GM19351 (cell line): ENCODE data around the gene ACD.
"Not testable (repeated sequence)": the region's sequence is repeated elsewhere in the genome, so short reads cannot be mapped to it uniquely, and the experiment has no call there.

Experiments used
- ATAC-seq: cut with Tn5 transposase; IDR thresholded peaks from one replicate; pipeline ENCODE4 v1.9.1; 2021; ENCODE audit warnings: mild to moderate bottlenecking, moderate library complexity; ENCODE audit not compliant: unreplicated experiment

ACD gene

GRCh38 chr16:67659675-67660563, at the start of gene ACD:
Gene ACD, minus strand, starts transcription at chr16:67660260. Its CDS starts 40 bp downstream, at chr16:67660220.
- peak; percentile 45 for ATAC-seq

GRCh38 chr16:67709050-67709449, 49.0 kb upstream of the ACD start:
- ATAC-seq = no peak

DNA sequence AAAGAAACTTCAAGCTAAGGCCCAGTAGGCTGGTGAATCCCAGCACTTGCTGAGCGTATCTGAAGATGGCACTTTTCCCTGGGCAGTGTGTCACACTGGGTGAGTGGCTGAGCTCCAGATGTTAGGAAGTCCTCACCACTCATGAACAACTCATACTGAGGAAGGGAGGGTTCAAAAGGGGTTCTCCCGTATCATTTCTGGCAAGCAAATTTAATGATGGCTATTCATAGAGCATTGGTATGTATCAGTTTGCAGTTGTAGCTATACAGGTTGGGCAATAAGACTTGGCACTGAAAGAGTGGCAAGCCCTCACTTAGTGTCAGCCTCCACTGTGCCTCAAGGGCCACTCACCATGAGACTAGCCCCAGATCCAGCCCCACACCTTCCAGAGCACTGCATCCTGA, 48.3 kb upstream of the ACD start:
- no peak for ATAC-seq

DNA sequence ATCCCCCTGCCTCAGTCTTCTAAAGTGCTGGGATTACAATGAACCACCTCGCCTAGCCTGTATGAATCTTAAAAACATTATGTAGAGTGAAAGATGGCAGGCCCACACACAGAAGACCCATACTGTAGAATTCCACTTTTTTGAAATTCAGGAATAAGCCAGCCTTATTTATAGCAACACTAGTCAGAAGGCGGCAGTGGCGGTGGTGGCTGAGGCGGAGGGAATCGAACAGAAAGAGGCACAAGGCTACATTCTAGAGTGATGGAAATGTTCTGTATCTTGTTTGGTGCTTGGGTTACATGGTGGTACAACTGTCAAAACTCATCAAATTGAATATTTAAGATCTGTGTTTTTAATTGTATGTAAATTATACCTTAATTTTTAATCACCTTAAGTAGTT, 47.7 kb upstream of the ACD start:
- no peak for ATAC-seq

- ATAC-seq = no peak
Observed at GRCh38 chr16:67707210-67707609, 47.1 kb upstream of the ACD start.

- ATAC-seq = no peak
Observed at GRCh38 chr16:67704110-67704509, 44.0 kb upstream of the ACD start.

- no peak for ATAC-seq
Observed at GRCh38 chr16:67703626-67704025, 43.6 kb upstream of the ACD start.

DNA sequence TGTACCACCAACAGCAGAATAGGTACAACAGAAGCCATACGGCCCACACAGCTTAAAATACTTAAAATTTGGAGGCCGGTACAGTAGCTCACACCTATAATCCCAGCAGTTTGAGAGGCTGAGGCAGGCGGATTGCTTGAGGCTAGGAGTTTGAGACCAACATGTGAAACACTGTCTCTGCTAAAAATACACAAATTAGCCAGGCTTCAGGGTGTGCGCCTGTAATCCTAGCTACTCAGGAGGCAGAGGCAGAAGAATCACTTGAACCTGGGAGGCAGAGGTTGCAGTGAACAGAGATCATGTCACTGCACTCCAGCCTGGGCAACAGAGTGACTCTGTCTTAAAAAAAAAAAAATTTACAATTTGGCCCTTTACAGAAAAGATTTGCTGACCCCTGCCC, 42.1 kb upstream of the ACD start:
- ATAC-seq = no peak

- ATAC-seq = no peak
Observed at GRCh38 chr16:67701420-67701819, 41.4 kb upstream of the ACD start.

DNA sequence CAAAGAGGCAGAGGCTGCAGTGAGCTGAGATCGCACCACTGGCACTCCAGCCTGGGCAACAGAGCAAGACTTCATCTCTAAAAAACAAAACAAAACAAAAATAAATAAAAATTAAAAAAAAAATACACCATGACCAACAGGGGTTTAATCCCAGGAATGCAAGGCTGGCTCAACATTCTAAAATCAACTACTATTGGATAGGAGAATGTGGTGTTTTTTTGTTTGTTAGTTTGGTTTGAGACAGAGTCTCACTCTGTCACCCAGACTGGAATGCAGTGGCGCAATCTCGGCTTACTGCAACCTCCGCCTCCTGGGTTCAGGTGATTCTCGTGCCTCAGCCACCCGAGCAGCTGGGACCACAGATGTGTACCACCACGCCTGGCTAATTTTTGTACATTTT, 39.2 kb upstream of the ACD start:
- no peak for ATAC-seq

- no peak for ATAC-seq
Observed at GRCh38 chr16:67697422-67698185, 37.5 kb upstream of the ACD start.

GRCh38 chr16:67694611-67695010, 34.6 kb upstream of the ACD start:
- no peak for ATAC-seq

- not testable (repeated sequence) for ATAC-seq
Observed at GRCh38 chr16:67693517-67694285, 33.6 kb upstream of the ACD start.

DNA sequence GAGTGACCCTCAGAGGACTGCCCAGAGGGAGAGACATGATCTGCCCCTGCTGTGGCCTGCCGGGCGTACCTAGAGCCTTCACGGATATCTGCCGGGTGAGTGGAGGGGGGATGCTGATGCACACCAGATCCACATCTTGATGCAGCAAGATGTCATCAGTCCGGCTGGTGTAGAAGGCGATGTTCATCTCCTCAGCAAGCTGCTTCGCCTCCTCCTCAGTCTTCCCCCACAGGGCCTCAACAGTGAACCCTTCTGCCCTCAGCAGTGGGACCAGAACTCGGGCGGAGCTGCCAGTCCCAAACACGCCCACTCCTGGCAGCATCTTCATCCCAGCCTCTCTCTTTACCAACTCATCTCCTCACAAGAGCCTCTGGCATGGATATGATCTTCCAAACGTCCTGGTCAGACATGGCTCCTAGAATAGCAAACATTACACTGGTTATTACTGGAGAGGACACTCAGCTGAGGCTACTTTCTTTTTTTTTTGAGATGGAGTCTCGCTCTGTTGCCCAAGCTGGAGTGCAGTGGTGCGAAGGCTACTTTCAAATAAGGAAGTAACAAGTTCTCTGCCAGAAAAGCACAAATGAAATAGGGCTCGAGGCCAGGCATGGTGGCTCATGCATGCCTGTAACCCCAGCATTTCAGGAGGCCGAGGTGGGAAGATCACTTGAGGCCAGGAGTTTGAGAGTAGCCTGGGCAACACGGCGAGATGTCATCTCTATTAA, 25.5 kb upstream of the ACD start:
- no peak for ATAC-seq

- ATAC-seq = no peak
Observed at GRCh38 chr16:67683767-67684166, 23.7 kb upstream of the ACD start.

DNA sequence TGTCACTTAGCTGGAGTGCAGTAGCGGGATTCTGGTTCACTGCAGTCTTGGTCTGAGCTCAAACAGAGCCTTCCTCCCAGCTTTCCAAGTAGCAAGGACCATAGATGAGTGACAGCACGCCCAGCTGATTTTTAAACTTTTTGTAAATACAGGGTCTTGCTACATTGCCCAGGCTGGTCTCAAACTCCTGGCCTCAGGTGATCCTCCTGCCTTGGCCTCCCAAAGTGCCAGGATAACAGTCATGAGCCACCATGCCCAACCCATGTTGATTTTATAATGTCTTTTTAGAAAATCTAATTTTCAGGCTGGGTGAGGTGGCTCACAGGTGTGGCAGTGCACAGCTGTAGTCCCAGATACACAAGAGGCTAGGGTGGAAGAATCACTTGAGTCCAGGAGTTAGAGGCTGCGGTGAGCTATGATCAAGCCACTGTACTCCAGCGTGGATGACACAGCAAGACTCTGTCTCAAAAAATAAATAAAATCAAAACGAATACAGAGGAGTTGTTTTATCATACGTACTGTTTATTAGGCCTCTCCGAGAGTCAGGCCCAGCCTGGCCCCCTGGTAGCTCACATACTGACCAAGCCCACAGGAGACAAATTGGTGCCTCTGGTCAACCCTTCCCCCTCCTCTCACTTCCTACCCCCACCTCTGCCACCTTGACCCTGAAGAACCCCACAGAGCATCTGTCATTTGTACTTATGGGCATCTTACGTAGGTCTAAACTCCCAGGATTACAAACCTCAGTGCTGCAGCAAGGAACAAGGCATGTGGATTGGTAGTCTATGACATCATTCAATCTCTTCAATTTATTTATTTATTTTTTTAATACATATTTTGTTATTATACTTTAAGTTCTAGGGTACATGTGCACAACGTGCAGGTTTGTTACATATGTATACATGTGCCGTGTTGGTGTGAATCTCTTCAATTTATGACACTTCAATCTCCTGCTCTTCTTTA, 20.2 kb upstream of the ACD start:
- no peak for ATAC-seq

- no peak for ATAC-seq
Observed at GRCh38 chr16:67678354-67679023, 18.4 kb upstream of the ACD start.

- no peak for ATAC-seq
Observed at GRCh38 chr16:67677712-67678111, 17.7 kb upstream of the ACD start.

DNA sequence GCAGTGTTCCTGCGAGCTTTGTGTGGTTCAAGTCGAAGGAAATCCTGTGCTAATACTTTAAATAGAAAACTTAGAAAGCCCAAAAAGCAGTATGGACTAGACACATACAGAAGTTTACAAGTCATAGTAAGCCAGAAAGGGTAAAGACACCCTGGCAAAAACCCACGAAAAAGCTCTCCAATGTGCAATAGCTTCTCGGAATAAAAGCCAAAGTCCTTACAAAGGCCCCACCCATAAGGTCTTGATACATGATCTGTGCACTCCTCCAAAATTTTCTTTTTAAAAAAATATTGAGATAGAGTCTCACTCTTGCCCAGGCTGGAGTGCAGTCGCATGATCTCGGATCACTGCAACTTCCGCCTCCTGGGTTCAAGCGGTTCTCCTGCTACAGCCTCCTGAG, 16.9 kb upstream of the ACD start:
- ATAC-seq = no peak
